HUES64 (cell line): ENCODE data around the gene INF2.

ENCODE experiments used
- H3K27ac ChIP-seq: 2 replicates; pipeline ENCODE4 v1.7.0; 2013; ENCODE audit warnings: low read depth, low read length, inconsistent platforms
- H3K27me3 ChIP-seq: 2 replicates; pipeline ENCODE4 v1.6.1; 2013; ENCODE audit warnings: mild to moderate bottlenecking, low read length; ENCODE audit not compliant: insufficient read depth
- H3K36me3 ChIP-seq: 2 replicates; pipeline ENCODE4 v1.6.1; 2013; ENCODE audit warnings: mild to moderate bottlenecking, low read length; ENCODE audit not compliant: insufficient read depth
- H3K4me1 ChIP-seq: 2 replicates; pipeline ENCODE4 v1.6.1; 2013; ENCODE audit warnings: mild to moderate bottlenecking, low read length, moderate library complexity; ENCODE audit not compliant: insufficient read depth
- H3K4me3 ChIP-seq: 2 replicates; pipeline ENCODE4 v1.5.1; 2013; ENCODE audit warnings: mild to moderate bottlenecking, low read length, moderate library complexity
- H3K9ac ChIP-seq: 2 replicates; pipeline ENCODE4 v1.6.1; 2013; ENCODE audit warnings: mild to moderate bottlenecking, low read depth, low read length
- H3K9me3 ChIP-seq: 2 replicates; pipeline ENCODE4 v1.6.1; 2013; ENCODE audit warnings: low read depth, low read length; ENCODE audit not compliant: insufficient read depth
- WGBS: fragments of 150-250, 120-280 bp; methylation state at CpG from one replicate; pipeline ENCODE4 v1.1.7; 2013; ENCODE audit warnings: missing lambda C conversion rate; 5-methylcytosine and 5-hydroxymethylcytosine counted together

Gene INF2

GRCh38 chr14:104770851-104771272 lies 81.4 kb downstream of the INF2 start:
- Histone ChIP-seq H3K9ac (no peak overlapping the region), H3K27me3 (no peaks in the 10 kb centered on the region), H3K36me3 (peaks cover 37% of the 10 kb centered on the region), H3K27ac (no peak overlapping the region), H3K4me3 (no peak overlapping the region), H3K4me1 (peaks cover 5% of the 10 kb centered on the region; the same call in 1 of the 2 replicates), H3K9me3 (0 out of 2 replicates have a peak, but pooled peaks cover 3% of the 10 kb centered on the region)
- 83% methylated on average over 5 of the region's 5 CpGs for WGBS

GRCh38 chr14:104771374-104771773 lies 82.0 kb downstream of the INF2 start:
- Histone ChIP-seq H3K27ac (no peak overlapping the region), H3K36me3 (peaks cover 40% of the 10 kb centered on the region), H3K4me3 (no peak overlapping the region), H3K27me3 (no peaks in the 10 kb centered on the region), H3K9ac (no peak overlapping the region), H3K4me1 (peaks cover 5% of the 10 kb centered on the region; the same call in 1 of the 2 replicates), H3K9me3 (0 out of 2 replicates have a peak, but pooled peaks cover 3% of the 10 kb centered on the region)
- WGBS, result 95% methylated on average over 4 of the region's 4 CpGs
